ENCODE measurements around the gene CISD1.
"Not testable (repeated sequence)": the region's sequence is repeated elsewhere in the genome, so short reads cannot be mapped to it uniquely, and the experiment has no call there.

The CISD1 gene

DNA sequence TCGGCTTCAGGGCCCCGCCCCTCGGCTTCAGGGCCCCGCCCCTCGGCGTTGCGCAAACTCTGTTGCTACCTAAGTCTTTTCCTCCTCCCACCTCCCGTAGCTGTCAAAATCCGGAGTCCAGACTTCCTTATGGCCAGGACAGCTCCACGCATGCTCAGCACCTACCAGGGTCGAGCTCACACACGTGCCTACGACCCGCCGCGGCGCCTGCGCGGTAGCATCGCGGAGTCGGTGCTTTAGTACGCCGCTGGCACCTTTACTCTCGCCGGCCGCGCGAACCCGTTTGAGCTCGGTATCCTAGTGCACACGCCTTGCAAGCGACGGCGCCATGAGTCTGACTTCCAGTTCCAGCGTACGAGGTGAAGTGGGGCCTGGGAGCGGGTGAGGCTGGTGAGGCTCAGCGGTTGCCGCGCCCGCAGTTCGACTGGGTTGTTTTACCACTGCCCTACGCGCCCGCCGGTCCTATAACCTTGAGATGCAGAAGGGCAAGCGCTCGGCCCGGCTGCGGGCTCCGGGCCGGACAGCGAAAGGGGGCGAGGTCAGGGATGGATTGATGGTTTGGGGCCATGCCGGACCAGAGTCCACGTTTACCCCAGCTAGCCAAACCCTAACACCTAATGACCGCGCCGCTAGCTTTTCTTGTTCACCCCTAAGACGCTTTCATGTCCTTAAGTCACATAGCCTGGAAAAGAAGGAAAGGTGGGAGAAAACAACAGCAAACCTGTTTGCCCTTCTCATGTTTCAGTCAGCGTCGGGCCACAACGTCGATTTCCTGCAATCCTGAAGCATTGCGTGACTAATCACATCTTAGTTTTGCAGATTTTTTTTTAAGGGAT, at the start of gene CISD1:
Gene CISD1, plus strand, starts transcription at position 217 of the 836 bp plus-strand sequence. Its CDS starts 112 bp downstream, at position 329.
- peaks cover 34% of the 10 kb centered on the region for H3K4me1 Mint-ChIP-seq
- peak within 1 kb of the TSS; percentile 98 for H3K27ac Mint-ChIP-seq (ENCODE audit: low read depth)
- DNase-seq (ENCODE audit: low spot score in 2 of 2) (peak; percentile 75 to 88), ATAC-seq (replicated peaks; ENCODE audit: extremely low read depth, poor library complexity, severe bottlenecking) (peak; percentile 53)
- peak within 1 kb of the TSS; percentile 99 for H3K4me3 Mint-ChIP-seq
- H3K27me3 Mint-ChIP-seq, result no peaks in the 10 kb centered on the region
- no peaks in the 10 kb centered on the region for H3K9me3 Mint-ChIP-seq
- H3K36me3 Mint-ChIP-seq (ENCODE audit: insufficient read depth), result peaks cover 20% of the 10 kb centered on the region

DNA sequence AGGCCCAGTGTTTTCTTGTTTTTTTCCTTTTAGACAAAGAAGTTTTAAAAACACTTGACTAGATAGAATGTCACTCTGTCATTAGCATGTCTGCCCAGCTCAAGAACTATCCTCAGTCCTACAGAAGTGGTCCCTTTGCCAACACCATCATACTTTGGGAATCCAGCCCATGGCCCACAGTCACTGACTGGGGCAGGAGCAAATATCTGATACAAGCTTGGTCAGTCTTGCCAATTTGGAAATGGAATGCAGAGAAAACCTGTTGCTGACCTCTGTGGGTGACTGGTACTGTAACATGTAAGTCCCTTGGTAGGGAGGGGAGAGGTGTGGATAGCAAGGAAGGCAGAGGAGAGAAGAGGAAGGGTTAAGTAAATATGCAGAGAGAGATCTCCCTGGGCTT, 49.1 kb upstream of the CISD1 start:
- Mint-ChIP-seq H3K9me3 (no peaks in the 10 kb centered on the region), H3K27me3 (no peaks in the 10 kb centered on the region), H3K36me3 (ENCODE audit: insufficient read depth) (peaks cover 5% of the 10 kb centered on the region), H3K4me3 (no peak overlapping the region), H3K4me1 (no peaks in the 10 kb centered on the region), H3K27ac (ENCODE audit: low read depth) (no peak overlapping the region)
- no peak for ATAC-seq (replicated peaks; ENCODE audit: extremely low read depth, poor library complexity, severe bottlenecking)
- no peak for DNase-seq (ENCODE audit: low spot score in 2 of 2)

DNA sequence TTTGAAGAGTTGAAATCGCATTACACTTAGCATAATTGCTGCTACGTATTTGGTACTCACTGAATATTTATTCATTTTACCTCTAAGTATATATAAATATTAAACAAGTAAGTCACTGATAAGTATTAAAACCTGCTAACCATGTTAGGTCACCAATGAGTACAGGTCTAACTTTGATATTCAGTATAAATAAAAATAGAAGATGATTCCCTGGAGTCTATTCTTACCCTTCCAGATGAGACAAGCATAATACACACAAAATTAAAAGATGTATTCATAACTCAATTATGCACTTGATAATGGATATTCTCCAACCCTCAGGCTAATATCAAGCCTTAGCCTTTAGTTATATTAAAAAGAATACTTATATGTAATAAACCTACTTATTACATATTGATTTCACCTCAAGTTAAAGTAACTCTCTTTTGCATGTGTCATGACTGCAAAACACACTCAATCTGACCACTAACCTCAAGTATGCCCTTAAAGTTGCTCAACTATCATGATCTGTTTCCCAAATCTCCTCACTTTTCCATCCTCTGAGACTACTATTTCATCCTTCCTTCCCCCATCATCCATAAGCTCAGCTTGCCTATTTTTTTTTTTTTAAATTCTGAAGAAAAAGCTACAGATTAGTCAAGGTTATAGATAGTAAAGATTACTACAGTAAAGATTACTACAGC, 48.1 kb upstream of the CISD1 start:
- Mint-ChIP-seq H3K9me3 (no peaks in the 10 kb centered on the region), H3K27ac (ENCODE audit: low read depth) (no peak overlapping the region), H3K4me3 (no peak overlapping the region), H3K4me1 (no peaks in the 10 kb centered on the region), H3K36me3 (ENCODE audit: insufficient read depth) (peaks cover 4% of the 10 kb centered on the region), H3K27me3 (no peaks in the 10 kb centered on the region)
- DNase-seq (ENCODE audit: low spot score in 2 of 2) (no peak), ATAC-seq (replicated peaks; ENCODE audit: extremely low read depth, poor library complexity, severe bottlenecking) (no peak)

DNA sequence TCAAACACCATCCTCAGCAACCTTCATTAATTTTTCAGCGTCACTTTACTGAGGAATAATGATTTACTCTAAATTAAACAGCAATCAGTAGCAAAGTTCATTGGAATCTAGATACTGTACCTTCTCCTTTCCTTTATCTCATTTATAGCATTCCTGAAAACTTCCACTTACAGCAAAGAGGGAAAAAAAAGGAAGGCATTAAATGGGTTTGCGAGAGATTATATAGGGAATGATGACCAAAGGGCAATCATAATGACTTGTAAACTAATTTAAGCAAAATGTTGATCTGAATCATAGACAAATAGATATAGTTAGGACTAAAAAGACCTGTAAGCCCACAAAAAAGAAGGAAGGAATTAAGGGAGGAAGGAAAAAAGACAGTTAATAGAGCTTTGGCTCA, 43.3 kb upstream of the CISD1 start:
- no peaks in the 10 kb centered on the region for H3K9me3 Mint-ChIP-seq
- peaks cover 9% of the 10 kb centered on the region for H3K36me3 Mint-ChIP-seq (ENCODE audit: insufficient read depth)

DNA sequence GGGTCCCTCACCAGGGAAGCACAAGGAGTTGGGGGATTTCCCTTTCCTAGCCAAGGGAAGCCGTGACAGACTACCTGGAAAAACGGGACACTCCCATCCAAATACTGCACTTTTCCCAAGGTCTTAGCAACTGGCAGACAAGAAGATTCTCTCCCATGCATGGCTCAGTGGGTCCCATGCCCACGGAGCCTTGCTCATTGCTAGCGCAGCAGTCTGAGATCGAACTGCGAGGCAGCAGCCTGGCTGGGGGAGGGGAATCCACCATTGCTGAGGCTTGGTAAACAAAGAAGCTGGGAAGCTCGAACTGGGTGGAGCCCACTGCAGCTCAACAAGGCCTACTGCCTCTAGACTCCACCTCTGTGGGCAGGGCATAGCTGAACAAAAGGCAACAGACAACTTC, 39.1 kb upstream of the CISD1 start:
- H3K27me3 Mint-ChIP-seq; ATAC-seq (replicated peaks; ENCODE audit: extremely low read depth, poor library complexity, severe bottlenecking); DNase-seq (ENCODE audit: low spot score in 2 of 2); H3K4me3 Mint-ChIP-seq; H3K27ac Mint-ChIP-seq (ENCODE audit: low read depth); H3K9me3 Mint-ChIP-seq: not testable (repeated sequence)
- peaks cover 25% of the 10 kb centered on the region for H3K36me3 Mint-ChIP-seq (ENCODE audit: insufficient read depth)
- H3K4me1 Mint-ChIP-seq, result peaks cover 18% of the 10 kb centered on the region

More for the DNA sequence above, 43.3 kb upstream of the CISD1 start:
- Mint-ChIP-seq H3K27me3 (no peaks in the 10 kb centered on the region), H3K4me3 (no peak overlapping the region), H3K4me1 (peaks cover under 1% of the 10 kb centered on the region), H3K27ac (ENCODE audit: low read depth) (no peak overlapping the region)
- ATAC-seq (replicated peaks; ENCODE audit: extremely low read depth, poor library complexity, severe bottlenecking) (no peak), DNase-seq (ENCODE audit: low spot score in 2 of 2) (no peak)

DNA sequence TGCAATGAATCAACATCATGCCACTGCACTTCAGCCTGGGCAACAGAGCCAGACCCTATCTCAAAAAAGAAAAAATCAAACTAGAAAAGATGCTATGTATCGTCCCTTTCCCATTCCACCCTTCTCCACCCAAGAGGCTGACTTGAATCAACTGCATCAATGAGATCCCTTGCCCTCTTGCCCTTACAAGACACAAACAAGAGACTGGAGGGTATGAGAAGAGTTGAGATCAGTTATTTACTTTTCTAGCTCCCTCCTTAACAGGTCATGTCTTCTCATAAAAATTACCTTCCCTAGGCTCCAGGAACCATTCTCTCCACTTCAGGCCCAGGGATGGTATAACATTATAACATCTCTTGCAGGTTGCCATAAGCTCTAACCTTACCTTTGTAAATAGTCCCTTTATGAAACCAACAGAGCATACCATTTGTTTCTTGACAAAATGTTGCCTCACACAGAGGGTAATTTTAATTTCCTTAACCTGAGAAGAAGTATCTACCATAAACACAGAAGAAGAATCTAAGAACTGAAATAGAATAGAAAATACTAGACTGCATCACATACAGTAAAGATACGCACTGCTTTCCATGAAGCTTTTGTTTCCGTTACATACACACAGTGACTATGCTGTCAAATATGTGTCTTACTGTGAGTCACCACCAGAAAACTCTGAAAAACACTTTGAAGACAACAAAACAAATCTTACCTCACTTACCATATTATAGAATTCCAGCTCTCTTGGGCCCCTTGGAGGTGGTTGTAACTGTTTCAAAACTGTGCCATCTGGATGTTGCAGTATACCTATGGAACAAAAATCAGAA, 31.7 kb upstream of the CISD1 start:
- ATAC-seq (replicated peaks; ENCODE audit: extremely low read depth, poor library complexity, severe bottlenecking), result no peak
- H3K4me1 Mint-ChIP-seq, result peaks cover 38% of the 10 kb centered on the region
- H3K36me3 Mint-ChIP-seq (ENCODE audit: insufficient read depth), result peaks cover 24% of the 10 kb centered on the region
- no peak overlapping the region for H3K4me3 Mint-ChIP-seq
- DNase-seq (ENCODE audit: low spot score in 2 of 2), result no peak
- no peak overlapping the region for H3K27ac Mint-ChIP-seq (ENCODE audit: low read depth)
- no peaks in the 10 kb centered on the region for H3K27me3 Mint-ChIP-seq
- no peaks in the 10 kb centered on the region for H3K9me3 Mint-ChIP-seq

DNA sequence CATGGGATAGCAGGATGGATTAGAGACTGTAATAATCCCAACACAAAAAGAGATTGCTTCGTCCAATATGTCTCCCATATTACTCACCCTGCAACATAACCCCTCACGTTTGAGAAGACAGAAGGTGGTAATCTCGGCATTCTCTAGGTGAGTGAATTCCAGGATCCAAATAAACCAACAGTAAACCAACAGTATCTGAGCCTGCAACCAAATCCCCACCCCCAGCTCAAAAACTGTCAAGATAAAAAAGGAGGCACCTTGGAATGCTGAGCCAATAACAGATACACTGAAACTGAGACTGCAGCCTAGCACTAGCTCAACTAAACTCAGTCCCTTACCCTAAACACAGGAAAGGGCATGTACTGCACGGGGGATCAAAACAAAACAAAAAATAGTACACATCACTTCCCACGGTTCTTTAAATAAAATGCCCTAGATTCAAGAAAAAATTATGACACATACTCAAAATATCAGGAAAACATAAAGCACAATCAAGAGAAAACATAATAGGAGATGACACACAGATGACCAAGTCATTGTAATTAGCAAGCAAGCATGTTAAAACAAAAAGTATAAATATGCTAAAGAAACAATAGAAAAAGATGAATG, 29.3 kb upstream of the CISD1 start:
- peak overlapping the region; percentile 57 for H3K27ac Mint-ChIP-seq (ENCODE audit: low read depth)
- H3K36me3 Mint-ChIP-seq (ENCODE audit: insufficient read depth), result peaks cover 15% of the 10 kb centered on the region
- H3K27me3 Mint-ChIP-seq, result no peaks in the 10 kb centered on the region
- no peaks in the 10 kb centered on the region for H3K9me3 Mint-ChIP-seq
- no peak for ATAC-seq (replicated peaks; ENCODE audit: extremely low read depth, poor library complexity, severe bottlenecking)
- H3K4me1 Mint-ChIP-seq, result peaks cover 36% of the 10 kb centered on the region
- DNase-seq (ENCODE audit: low spot score in 2 of 2), result no peak
- H3K4me3 Mint-ChIP-seq, result no peak overlapping the region

DNA sequence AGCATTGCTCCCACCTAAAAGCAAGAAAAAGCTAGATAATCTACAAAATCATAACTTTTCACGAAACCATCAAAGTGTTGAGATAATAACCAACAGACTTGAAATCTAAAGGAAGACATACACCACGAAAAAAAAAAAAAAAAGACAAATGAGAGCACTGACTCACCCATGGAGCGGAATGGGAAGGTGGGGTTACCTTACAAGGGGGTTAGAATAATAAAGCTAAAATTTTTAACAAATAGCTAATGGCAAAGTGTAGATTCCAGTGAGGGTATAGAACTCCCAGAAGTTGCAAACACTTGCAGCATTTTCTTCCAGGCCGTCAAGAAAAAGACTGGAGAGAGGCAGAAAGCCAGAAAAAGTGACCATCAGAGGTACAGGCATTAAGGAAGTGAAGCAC, 28.4 kb upstream of the CISD1 start:
- H3K9me3 Mint-ChIP-seq, result no peaks in the 10 kb centered on the region
- ATAC-seq (replicated peaks; ENCODE audit: extremely low read depth, poor library complexity, severe bottlenecking) (no peak), DNase-seq (ENCODE audit: low spot score in 2 of 2) (no peak)
- peaks cover 15% of the 10 kb centered on the region for H3K36me3 Mint-ChIP-seq (ENCODE audit: insufficient read depth)
- H3K27me3 Mint-ChIP-seq, result no peaks in the 10 kb centered on the region
- H3K4me1 Mint-ChIP-seq, result peaks cover 36% of the 10 kb centered on the region
- H3K27ac Mint-ChIP-seq (ENCODE audit: low read depth), result no peak overlapping the region
- H3K4me3 Mint-ChIP-seq, result no peak overlapping the region

DNA sequence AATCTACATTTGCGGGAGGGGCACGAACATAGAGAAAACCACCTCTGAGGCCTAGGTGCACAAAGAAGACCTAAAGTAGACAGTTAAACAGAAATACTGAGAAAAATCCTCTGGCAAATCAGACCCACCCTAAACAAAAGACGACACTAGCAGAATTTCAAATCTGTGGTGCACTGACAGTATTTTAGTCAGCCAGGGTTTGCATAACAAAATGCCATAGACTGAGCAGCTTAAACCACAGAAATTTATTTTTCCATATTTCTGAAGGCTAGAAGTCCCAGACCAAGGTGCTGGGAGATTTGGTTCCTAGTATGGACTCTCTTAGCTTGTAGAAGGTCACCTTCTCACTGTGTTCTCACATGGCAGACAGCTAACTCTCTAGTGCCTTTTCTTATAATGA, 27.6 kb upstream of the CISD1 start:
- Mint-ChIP-seq H3K27ac (ENCODE audit: low read depth) (no peak overlapping the region), H3K4me3 (no peak overlapping the region), H3K4me1 (peaks cover 36% of the 10 kb centered on the region), H3K36me3 (ENCODE audit: insufficient read depth) (peaks cover 13% of the 10 kb centered on the region), H3K27me3 (no peaks in the 10 kb centered on the region), H3K9me3 (no peaks in the 10 kb centered on the region)
- ATAC-seq (replicated peaks; ENCODE audit: extremely low read depth, poor library complexity, severe bottlenecking) (no peak), DNase-seq (ENCODE audit: low spot score in 2 of 2) (no peak)

DNA sequence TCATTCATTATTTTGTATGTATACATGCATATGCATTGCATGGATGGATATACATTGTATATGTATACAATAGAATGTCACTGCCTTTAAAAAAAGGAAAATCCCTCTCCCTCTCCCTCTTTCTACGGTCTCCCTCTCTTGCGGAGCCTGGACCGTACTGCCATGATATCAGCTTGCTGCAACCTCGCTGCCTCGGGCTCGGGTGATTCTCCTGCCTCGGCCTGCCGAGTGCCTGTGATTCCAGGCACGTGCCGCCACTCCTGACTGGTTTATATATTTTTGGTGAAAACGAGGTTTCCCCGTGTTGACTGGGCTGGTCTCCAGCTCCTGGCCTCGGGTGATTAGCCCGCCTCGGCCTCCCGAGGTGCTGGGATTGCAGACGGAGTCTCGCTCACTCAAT, 25.7 kb upstream of the CISD1 start:
- Mint-ChIP-seq H3K4me1 (peaks cover 36% of the 10 kb centered on the region), H3K4me3 (no peak overlapping the region), H3K36me3 (ENCODE audit: insufficient read depth) (peaks cover 2% of the 10 kb centered on the region), H3K27me3 (no peaks in the 10 kb centered on the region), H3K27ac (ENCODE audit: low read depth) (no peak overlapping the region), H3K9me3 (no peaks in the 10 kb centered on the region)
- DNase-seq (ENCODE audit: low spot score in 2 of 2), result no peak
- no peak for ATAC-seq (replicated peaks; ENCODE audit: extremely low read depth, poor library complexity, severe bottlenecking)

DNA sequence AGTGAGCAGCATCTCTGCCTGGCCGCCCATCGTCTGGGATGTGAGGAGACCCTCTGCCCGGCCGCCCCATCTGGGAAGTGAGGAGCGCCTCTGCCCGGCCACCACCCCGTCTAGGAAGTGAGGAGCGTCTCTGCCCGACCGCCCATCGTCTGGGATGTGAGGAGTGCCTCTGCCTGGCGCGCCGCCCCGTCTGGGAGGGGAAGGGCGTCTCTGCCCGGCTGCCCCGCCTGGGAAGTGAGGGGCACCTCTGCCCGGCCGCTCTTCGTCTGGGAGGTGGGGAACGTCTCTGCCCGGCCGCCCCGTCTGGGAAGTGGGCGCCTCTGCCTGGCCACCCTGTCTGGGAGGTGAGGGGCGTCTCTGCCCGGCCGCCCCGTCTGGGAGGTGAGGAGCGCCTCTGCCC, 25.2 kb upstream of the CISD1 start:
- peaks cover 36% of the 10 kb centered on the region for H3K4me1 Mint-ChIP-seq
- not testable (repeated sequence) for DNase-seq (ENCODE audit: low spot score in 2 of 2); H3K27ac Mint-ChIP-seq (ENCODE audit: low read depth); H3K27me3 Mint-ChIP-seq; H3K36me3 Mint-ChIP-seq (ENCODE audit: insufficient read depth); ATAC-seq (replicated peaks; ENCODE audit: extremely low read depth, poor library complexity, severe bottlenecking); H3K4me3 Mint-ChIP-seq; H3K9me3 Mint-ChIP-seq

DNA sequence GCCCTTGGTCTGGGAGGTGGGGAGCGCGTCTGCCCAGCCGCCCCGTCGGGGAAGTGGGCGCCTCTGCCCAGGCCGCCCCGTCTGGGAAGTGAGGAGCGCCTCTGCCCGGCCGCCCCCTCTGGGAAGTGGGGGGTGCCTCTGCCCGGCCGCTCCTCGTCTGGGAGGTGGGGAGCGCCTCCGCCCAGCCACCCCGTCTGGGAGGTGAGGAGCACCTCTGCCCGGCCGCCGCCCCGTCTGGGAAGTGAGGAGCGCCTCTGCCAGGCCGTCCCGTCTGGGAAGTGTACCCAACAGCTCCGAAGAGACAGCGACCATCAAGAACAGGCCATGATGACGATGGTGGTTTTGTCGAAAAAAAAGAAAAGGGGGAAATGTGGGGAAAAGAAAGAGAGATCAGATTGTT, 24.7 kb upstream of the CISD1 start:
- ATAC-seq (replicated peaks; ENCODE audit: extremely low read depth, poor library complexity, severe bottlenecking); H3K27ac Mint-ChIP-seq (ENCODE audit: low read depth); H3K9me3 Mint-ChIP-seq; H3K27me3 Mint-ChIP-seq; DNase-seq (ENCODE audit: low spot score in 2 of 2); H3K4me3 Mint-ChIP-seq; H3K36me3 Mint-ChIP-seq (ENCODE audit: insufficient read depth): not testable (repeated sequence)
- H3K4me1 Mint-ChIP-seq, result peaks cover 34% of the 10 kb centered on the region

All from central memory CD8-positive, alpha-beta T cell (primary cell).